Measurements from ENCODE around the gene SPNS1.
A peak's percentile ranks its signal among the peaks of the same experiment; 100 is the strongest.

The SPNS1 gene

GRCh38 chr16:29028457-29029167 is 54.0 kb downstream of the SPNS1 start:
- Histone ChIP-seq H3K4ac (ENCODE audit: low read length) (peak overlapping the region; percentile 61), H2BK15ac (ENCODE audit: low read length) (peak overlapping the region; percentile 91), H2AFZ (ENCODE audit: low read length) (peak overlapping the region; percentile 80), H3K36me3 (replicated peaks in 1 of 2; ENCODE audit: control insufficient read depth in 2 of 2, insufficient read depth in 2 of 2, low read length in 2 of 2) (no peaks in the 10 kb centered on the region), H3K23ac (ENCODE audit: low read depth, low read length, poor library complexity) (peak overlapping the region; percentile 37), H4K8ac (ENCODE audit: low read depth, low read length) (no peak overlapping the region), H3K27me3 (ENCODE audit: control insufficient read depth in 3 of 3, insufficient read depth in 3 of 3, low read depth in 1 of 3, low read length in 3 of 3) (peaks cover 0 to 9% (median 0%) of the 10 kb centered on the region in 3 experiments), H4K91ac (ENCODE audit: low read depth, low read length, poor library complexity) (no peak overlapping the region), H3K27ac (replicated peaks; ENCODE audit: low read length) (no peak overlapping the region), H3K9ac (ENCODE audit: low read depth, low read length, poor library complexity) (no peak overlapping the region), H3K9me3 (replicated peaks in 1 of 2; ENCODE audit: control insufficient read depth in 2 of 2, insufficient read depth in 1 of 2, low read depth in 1 of 2, low read length in 2 of 2) (no peaks in the 10 kb centered on the region), H3K14ac (ENCODE audit: low read length) (no peak overlapping the region), H2BK12ac (ENCODE audit: low read length) (peak overlapping the region; percentile 4), H3K79me1 (ENCODE audit: low read depth, low read length) (no peaks in the 10 kb centered on the region), H3K18ac (ENCODE audit: low read length) (peak overlapping the region; percentile 93), H2BK5ac (ENCODE audit: low read length) (peak overlapping the region; percentile 27), H2AK5ac (ENCODE audit: low read depth, low read length) (peak overlapping the region; percentile 77), H3K4me1 (ENCODE audit: control insufficient read depth in 2 of 2, insufficient read depth in 1 of 2, low read depth in 1 of 2, low read length in 2 of 2) (peaks cover 0 to 12% of the 10 kb centered on the region in 2 donors), H3K4me2 (ENCODE audit: insufficient read depth, low read length, poor library complexity, severe bottlenecking) (peak overlapping the region; percentile 19), H3K4me3 (ENCODE audit: low read length in 2 of 2) (no peak overlapping the region), H2BK120ac (ENCODE audit: low read depth, low read length) (peak overlapping the region; percentile 93)
- no peak for DNase-seq (ENCODE audit: low spot score)
- WGBS, 2 donors (ENCODE audit: extremely low coverage in 2 of 2, insufficient read length in 2 of 2, insufficient replicate concordance in 1 of 2) = no CpG with 5 or more reads among the region's 7 CpGs

DNA sequence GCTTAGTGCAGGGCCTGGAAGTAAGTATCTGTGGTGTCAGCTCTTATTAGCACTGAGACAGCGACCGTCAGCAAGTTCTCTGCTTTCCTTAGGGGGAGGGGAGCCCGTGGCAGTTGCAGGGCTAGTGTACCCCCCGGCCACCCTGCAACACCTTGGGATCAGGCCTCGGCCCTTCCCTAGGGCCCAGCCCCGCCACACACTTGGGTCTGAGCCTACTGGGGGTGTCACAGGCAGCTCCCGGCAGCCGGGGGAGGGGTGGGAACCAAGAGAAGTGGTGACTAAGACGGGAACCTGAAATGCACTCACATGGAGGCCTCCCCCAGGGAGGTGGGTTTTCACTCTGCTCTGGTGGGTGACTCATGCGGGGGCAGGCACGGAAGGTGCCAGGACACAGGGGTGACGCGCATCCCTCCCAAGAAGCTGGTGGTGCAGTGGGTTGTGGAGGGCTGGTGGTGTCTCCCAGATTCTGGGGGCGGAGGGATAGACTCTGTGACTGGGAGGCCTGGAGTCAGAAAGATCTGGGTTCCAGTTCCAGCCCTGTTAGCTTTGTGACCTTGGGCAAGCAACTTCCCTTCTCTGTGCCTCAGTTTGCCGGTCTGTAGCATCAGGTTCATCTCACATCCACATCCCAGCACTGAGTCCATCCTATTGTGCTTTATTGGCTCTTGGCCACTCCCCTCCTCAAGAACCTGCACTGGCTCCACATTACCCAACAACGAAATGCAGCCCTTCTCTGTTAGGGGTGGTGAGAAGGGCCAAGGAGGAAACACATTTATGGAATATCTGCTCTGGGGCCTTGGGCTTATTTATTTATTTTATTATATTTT is 54.8 kb downstream of the SPNS1 start:
- peak overlapping the region; percentile 68 for H3K9ac ChIP-seq (ENCODE audit: low read depth, low read length, poor library complexity)
- no peak overlapping the region for H4K8ac ChIP-seq (ENCODE audit: low read depth, low read length)
- no peak overlapping the region for H2BK120ac ChIP-seq (ENCODE audit: low read depth, low read length)
- H3K27me3 ChIP-seq (ENCODE audit: control insufficient read depth in 3 of 3, insufficient read depth in 3 of 3, low read depth in 1 of 3, low read length in 3 of 3) = peaks cover 0 to 2% (median 0%) of the 10 kb centered on the region in 3 experiments
- H3K9me3 ChIP-seq (replicated peaks in 1 of 2; ENCODE audit: control insufficient read depth in 2 of 2, insufficient read depth in 1 of 2, low read depth in 1 of 2, low read length in 2 of 2) = no peaks in the 10 kb centered on the region
- peak; percentile 20 for DNase-seq (ENCODE audit: low spot score)
- peaks cover 0 to 12% of the 10 kb centered on the region in 2 donors for H3K4me1 ChIP-seq (ENCODE audit: control insufficient read depth in 2 of 2, insufficient read depth in 1 of 2, low read depth in 1 of 2, low read length in 2 of 2)
- H2BK15ac ChIP-seq (ENCODE audit: low read length) = peak overlapping the region; percentile 40
- H3K14ac ChIP-seq (ENCODE audit: low read length) = peak overlapping the region; percentile 85
- no peaks in the 10 kb centered on the region for H3K36me3 ChIP-seq (replicated peaks in 1 of 2; ENCODE audit: control insufficient read depth in 2 of 2, insufficient read depth in 2 of 2, low read length in 2 of 2)
- peak overlapping the region; percentile 27 for H2BK12ac ChIP-seq (ENCODE audit: low read length)
- H3K79me1 ChIP-seq (ENCODE audit: low read depth, low read length) = no peaks in the 10 kb centered on the region
- peak overlapping the region; percentile 94 for H3K4ac ChIP-seq (ENCODE audit: low read length)
- peak overlapping the region; percentile 80 for H2AFZ ChIP-seq (ENCODE audit: low read length)
- no peak overlapping the region for H3K23ac ChIP-seq (ENCODE audit: low read depth, low read length, poor library complexity)
- H3K4me3 ChIP-seq (ENCODE audit: low read length in 2 of 2) = no peak overlapping the region
- peak overlapping the region; percentile 19 for H3K4me2 ChIP-seq (ENCODE audit: insufficient read depth, low read length, poor library complexity, severe bottlenecking)
- H4K91ac ChIP-seq (ENCODE audit: low read depth, low read length, poor library complexity) = peak overlapping the region; percentile 47
- peak overlapping the region; percentile 27 for H2BK5ac ChIP-seq (ENCODE audit: low read length)
- peak overlapping the region; percentile 95 for H3K18ac ChIP-seq (ENCODE audit: low read length)
- WGBS, 2 donors (ENCODE audit: extremely low coverage in 2 of 2, insufficient read length in 2 of 2, insufficient replicate concordance in 1 of 2) = no CpG with 5 or more reads among the region's 16 CpGs
- H3K27ac ChIP-seq (replicated peaks; ENCODE audit: low read length) = peak overlapping the region; percentile 45
- H2AK5ac ChIP-seq (ENCODE audit: low read depth, low read length) = peak overlapping the region; percentile 76

DNA sequence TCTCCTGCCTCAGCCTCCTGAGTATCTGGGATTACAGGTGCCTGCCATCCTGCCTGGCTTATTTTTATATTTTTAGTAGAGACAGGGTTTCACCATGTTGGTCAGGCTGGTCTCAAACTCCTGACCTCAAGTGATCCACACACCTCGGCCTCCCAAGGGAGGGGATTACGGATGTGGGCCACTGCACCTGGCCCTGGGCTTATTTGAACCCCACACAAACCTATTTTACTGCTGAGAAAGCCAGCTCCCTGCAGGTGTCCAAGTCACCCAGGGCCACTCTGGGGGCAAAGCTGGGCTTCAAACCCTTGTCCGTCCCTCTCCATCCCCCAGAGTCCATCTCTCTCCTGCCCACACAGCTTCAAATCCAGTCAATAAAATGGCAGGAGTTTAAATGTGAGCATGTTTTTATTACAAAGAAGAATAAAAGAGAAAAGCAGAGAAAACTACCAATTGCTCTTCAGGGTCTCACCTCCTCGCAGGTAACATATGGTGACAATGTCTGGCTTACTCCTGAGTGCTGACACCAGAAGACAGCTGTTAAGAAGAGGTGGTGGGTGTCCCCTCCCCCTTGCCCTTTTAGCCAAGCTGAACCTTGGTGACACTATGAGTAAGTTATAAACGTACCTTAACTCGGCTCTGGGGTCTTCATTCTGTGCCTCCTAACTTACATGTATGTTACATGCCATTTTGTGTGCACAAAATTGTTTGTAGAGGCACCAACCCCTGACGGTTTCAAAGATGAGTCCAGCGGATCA is 55.7 kb downstream of the SPNS1 start:
- no peak overlapping the region for H3K27ac ChIP-seq (replicated peaks; ENCODE audit: low read length)
- no CpG with 5 or more reads among the region's 8 CpGs for WGBS, 2 donors (ENCODE audit: extremely low coverage in 2 of 2, insufficient read length in 2 of 2, insufficient replicate concordance in 1 of 2)
- H3K4me2 ChIP-seq (ENCODE audit: insufficient read depth, low read length, poor library complexity, severe bottlenecking) = no peak overlapping the region
- H4K8ac ChIP-seq (ENCODE audit: low read depth, low read length) = no peak overlapping the region
- H4K91ac ChIP-seq (ENCODE audit: low read depth, low read length, poor library complexity) = no peak overlapping the region
- peaks cover 0 to 10% of the 10 kb centered on the region in 2 donors for H3K4me1 ChIP-seq (ENCODE audit: control insufficient read depth in 2 of 2, insufficient read depth in 1 of 2, low read depth in 1 of 2, low read length in 2 of 2)
- no peak overlapping the region for H2BK5ac ChIP-seq (ENCODE audit: low read length)
- no peak overlapping the region for H2BK120ac ChIP-seq (ENCODE audit: low read depth, low read length)
- no peak overlapping the region for H2BK15ac ChIP-seq (ENCODE audit: low read length)
- H3K23ac ChIP-seq (ENCODE audit: low read depth, low read length, poor library complexity) = no peak overlapping the region
- H2AFZ ChIP-seq (ENCODE audit: low read length) = no peak overlapping the region
- H2BK12ac ChIP-seq (ENCODE audit: low read length) = no peak overlapping the region
- no peaks in the 10 kb centered on the region for H3K9me3 ChIP-seq (replicated peaks in 1 of 2; ENCODE audit: control insufficient read depth in 2 of 2, insufficient read depth in 1 of 2, low read depth in 1 of 2, low read length in 2 of 2)
- no peak overlapping the region for H3K4me3 ChIP-seq (ENCODE audit: low read length in 2 of 2)
- no peaks in the 10 kb centered on the region for H3K36me3 ChIP-seq (replicated peaks in 1 of 2; ENCODE audit: control insufficient read depth in 2 of 2, insufficient read depth in 2 of 2, low read length in 2 of 2)
- DNase-seq (ENCODE audit: low spot score) = no peak
- H3K4ac ChIP-seq (ENCODE audit: low read length) = no peak overlapping the region
- no peaks in the 10 kb centered on the region for H3K79me1 ChIP-seq (ENCODE audit: low read depth, low read length)
- H2AK5ac ChIP-seq (ENCODE audit: low read depth, low read length) = no peak overlapping the region
- H3K18ac ChIP-seq (ENCODE audit: low read length) = no peak overlapping the region
- no peaks in the 10 kb centered on the region for H3K27me3 ChIP-seq (ENCODE audit: control insufficient read depth in 3 of 3, insufficient read depth in 3 of 3, low read depth in 1 of 3, low read length in 3 of 3)
- H3K14ac ChIP-seq (ENCODE audit: low read length) = no peak overlapping the region
- no peak overlapping the region for H3K9ac ChIP-seq (ENCODE audit: low read depth, low read length, poor library complexity)

Data from neuronal stem cell (in vitro differentiated cells).